ENCODE results near the gene RAB40AL. TPM values are rescaled to one million over a fixed set of nuclear protein-coding genes. Genes with fewer than 3 reads are reported as not detected.
"Not testable (repeated sequence)": the region's sequence is repeated elsewhere in the genome, so short reads cannot be mapped to it uniquely, and the experiment has no call there.

Gene RAB40AL, protein sequence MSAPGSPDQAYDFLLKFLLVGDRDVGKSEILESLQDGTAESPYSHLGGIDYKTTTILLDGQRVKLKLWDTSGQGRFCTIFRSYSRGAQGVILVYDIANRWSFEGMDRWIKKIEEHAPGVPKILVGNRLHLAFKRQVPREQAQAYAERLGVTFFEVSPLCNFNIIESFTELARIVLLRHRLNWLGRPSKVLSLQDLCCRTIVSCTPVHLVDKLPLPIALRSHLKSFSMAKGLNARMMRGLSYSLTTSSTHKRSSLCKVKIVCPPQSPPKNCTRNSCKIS
- polyA plus RNA-seq (2012; rRNA removed) = 0.41 and 0.67 TPM in 2 replicates
- polyA plus RNA-seq (2012; cell fraction: cytosol; rRNA removed) = 0.03 and 0.12 TPM in 2 replicates
- 4.1 and 5.0 TPM in 2 replicates for polyA plus RNA-seq (2012; cell fraction: nucleus; rRNA removed)

- H3F3A ChIP-seq (replicated peaks; ENCODE audit: insufficient read depth); H3K9me2 ChIP-seq; POLR2A ChIA-PET; H3K9ac ChIP-seq; H3K79me2 ChIP-seq (ENCODE audit: insufficient read depth); H3K27me3 ChIP-seq (ENCODE audit: insufficient read depth); H3K4me3 ChIP-seq (ENCODE audit: low read depth in 2 of 2, low read length in 1 of 2); DNase-seq; H4K20me1 ChIP-seq (ENCODE audit: insufficient read depth); H3K4me2 ChIP-seq; CTCF ChIA-PET; H3K4me1 ChIP-seq (ENCODE audit: control insufficient read depth in 1 of 2, insufficient read depth in 2 of 2, low read depth in 1 of 2, low read length in 1 of 2); H3K27ac ChIP-seq (ENCODE audit: low read depth in 2 of 2, low read length in 1 of 2); H3K36me3 ChIP-seq (replicated peaks in 1 of 2; ENCODE audit: control insufficient read depth in 1 of 2, insufficient read depth in 2 of 2, low read length in 1 of 2); H2AFZ ChIP-seq (ENCODE audit: low read depth); H3K9me3 ChIP-seq: not testable (repeated sequence)
- WGBS (ENCODE audit: low lambda C conversion rate) = 87% methylated on average over 12 of the region's 15 CpGs
Observed at GRCh38 chrX:102936972-102937371, at the start of gene RAB40AL. RAB40AL (plus strand) TSS chrX:102937272; CDS start chrX:102937319, 47 bp downstream.

GRCh38 chrX:102887687-102888086 lies 49.4 kb upstream of the RAB40AL start:
- no peaks in the 10 kb centered on the region for H3K79me2 ChIP-seq (ENCODE audit: insufficient read depth)
- TF ChIP-seq JUND (IDR thresholded peaks at IDR 0.05) = no peak
- TF ChIP-seq USF2 (IDR thresholded peaks at IDR 0.05; ENCODE audit: borderline replicate concordance, low read depth, low read length) = no peak
- TF ChIP-seq POLR2AphosphoS5 (IDR thresholded peaks at IDR 0.05; ENCODE audit: low read depth, low read length) = no peak
- TF ChIP-seq GABPA (IDR thresholded peaks at IDR 0.05; ENCODE audit: low read depth) = no peak
- TF ChIP-seq FOSL2 (IDR thresholded peaks at IDR 0.05; ENCODE audit: borderline replicate concordance, low read depth) = no peak
- TF ChIP-seq SMC3 (IDR thresholded peaks at IDR 0.05; ENCODE audit: low read depth, low read length) = no peak
- TF ChIP-seq USF1 (IDR thresholded peaks at IDR 0.05; ENCODE audit: borderline replicate concordance, low read depth) = no peak
- TF ChIP-seq, protein P1, sequence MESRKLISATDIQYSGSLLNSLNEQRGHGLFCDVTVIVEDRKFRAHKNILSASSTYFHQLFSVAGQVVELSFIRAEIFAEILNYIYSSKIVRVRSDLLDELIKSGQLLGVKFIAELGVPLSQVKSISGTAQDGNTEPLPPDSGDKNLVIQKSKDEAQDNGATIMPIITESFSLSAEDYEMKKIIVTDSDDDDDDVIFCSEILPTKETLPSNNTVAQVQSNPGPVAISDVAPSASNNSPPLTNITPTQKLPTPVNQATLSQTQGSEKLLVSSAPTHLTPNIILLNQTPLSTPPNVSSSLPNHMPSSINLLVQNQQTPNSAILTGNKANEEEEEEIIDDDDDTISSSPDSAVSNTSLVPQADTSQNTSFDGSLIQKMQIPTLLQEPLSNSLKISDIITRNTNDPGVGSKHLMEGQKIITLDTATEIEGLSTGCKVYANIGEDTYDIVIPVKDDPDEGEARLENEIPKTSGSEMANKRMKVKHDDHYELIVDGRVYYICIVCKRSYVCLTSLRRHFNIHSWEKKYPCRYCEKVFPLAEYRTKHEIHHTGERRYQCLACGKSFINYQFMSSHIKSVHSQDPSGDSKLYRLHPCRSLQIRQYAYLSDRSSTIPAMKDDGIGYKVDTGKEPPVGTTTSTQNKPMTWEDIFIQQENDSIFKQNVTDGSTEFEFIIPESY (IDR thresholded peaks at IDR 0.05; ENCODE audit: borderline replicate concordance, low read depth) = no peak
- TF ChIP-seq EZH2phosphoT487 (IDR thresholded peaks at IDR 0.05; ENCODE audit: borderline replicate concordance, low read depth) = no peak
- no peak overlapping the region for H3K27ac ChIP-seq (ENCODE audit: low read depth in 2 of 2, low read length in 1 of 2)
- no peak overlapping the region for H3K4me3 ChIP-seq (ENCODE audit: low read depth in 2 of 2, low read length in 1 of 2)
- H2AFZ ChIP-seq (ENCODE audit: low read depth) = no peak overlapping the region
- H3K4me1 ChIP-seq (ENCODE audit: control insufficient read depth in 1 of 2, insufficient read depth in 2 of 2, low read depth in 1 of 2, low read length in 1 of 2) = no peaks in the 10 kb centered on the region
- H3F3A ChIP-seq (replicated peaks; ENCODE audit: insufficient read depth) = peaks cover 9% of the 10 kb centered on the region
- H3K36me3 ChIP-seq (replicated peaks in 1 of 2; ENCODE audit: control insufficient read depth in 1 of 2, insufficient read depth in 2 of 2, low read length in 1 of 2) = peaks cover 3 to 9% of the 10 kb centered on the region in 2 experiments
- H3K9me3 ChIP-seq = no peaks in the 10 kb centered on the region
- H3K27me3 ChIP-seq (ENCODE audit: insufficient read depth) = no peaks in the 10 kb centered on the region
- no peaks in the 10 kb centered on the region for H4K20me1 ChIP-seq (ENCODE audit: insufficient read depth)
- POLR2A ChIA-PET = no interaction called here
- no peak for DNase-seq
- no peaks in the 10 kb centered on the region for H3K9me2 ChIP-seq
- CTCF ChIA-PET = interaction anchor here (0.7 to 7.0 kb wide), 2 partner anchors 12 to 24 kb away, joined by 3 to 41 read pairs; no protein-coding TSS in a partner anchor
- H3K9ac ChIP-seq = no peak overlapping the region
- H3K4me2 ChIP-seq = no peak overlapping the region
- WGBS (ENCODE audit: low lambda C conversion rate) = 79% methylated on average over 3 of the region's 3 CpGs

All from SK-N-SH (cell line).